GM12865 (cell line): ENCODE results near the gene FCN1.

Experiments
- DNase-seq: peaks from one replicate; pipeline ENCODE4 v3.0.0; 2010; ENCODE audit warnings: low read depth
- H3K4me3 ChIP-seq: 2 replicates; pipeline ENCODE4 v1.5.1; 2011; ENCODE audit warnings: mild to moderate bottlenecking, low read depth, low read length, control low read depth
- CTCF ChIP-seq: IDR thresholded peaks from 2 replicates; pipeline ENCODE4 v1.5.1; 2011; ENCODE audit warnings: low read length, control low read depth, low read depth, inconsistent platforms; ENCODE audit not compliant: insufficient read depth; ENCODE audit errors: missing control alignments

The FCN1 gene

GRCh38 chr9:134909511-134910481, 7.9 kb downstream of the FCN1 start:
- DNase-seq, result no peak
- no peak for TF ChIP-seq CTCF
- no peak overlapping the region for H3K4me3 ChIP-seq

GRCh38 chr9:134908524-134909309, 9.0 kb downstream of the FCN1 start:
- TF ChIP-seq CTCF, result no peak
- H3K4me3 ChIP-seq, result no peak overlapping the region
- DNase-seq, result no peak

- no peak for DNase-seq
- TF ChIP-seq CTCF, result no peak
- no peak overlapping the region for H3K4me3 ChIP-seq
These were observed 14.8 kb downstream of the FCN1 start for GRCh38 chr9:134902936-134903335.

- no peak overlapping the region for H3K4me3 ChIP-seq
- no peak for DNase-seq
- TF ChIP-seq CTCF, result no peak
These were observed 17.9 kb downstream of the FCN1 start for GRCh38 chr9:134899818-134900217.

- no peak for DNase-seq
These were observed 18.5 kb downstream of the FCN1 start for GRCh38 chr9:134899168-134899567.

GRCh38 chr9:134898319-134898718, 19.4 kb downstream of the FCN1 start:
- no peak overlapping the region for H3K4me3 ChIP-seq
- no peak for TF ChIP-seq CTCF

More at GRCh38 chr9:134899168-134899567, 18.5 kb downstream of the FCN1 start:
- no peak overlapping the region for H3K4me3 ChIP-seq
- no peak for TF ChIP-seq CTCF

More at GRCh38 chr9:134898319-134898718, 19.4 kb downstream of the FCN1 start:
- DNase-seq, result no peak
